Rectal smooth muscle tissue (tissue), 1 donor: ENCODE data around the gene ZCCHC4.

Experiments used
- H3K27ac ChIP-seq: one replicate; pipeline ENCODE4 v1.7.0; 2013; ENCODE audit warnings: low read depth, low read length, inconsistent platforms
- H3K27me3 ChIP-seq: one replicate; pipeline ENCODE4 v1.7.0; 2013; ENCODE audit warnings: low read length; ENCODE audit not compliant: control insufficient read depth, insufficient read depth
- H3K36me3 ChIP-seq: one replicate; pipeline ENCODE4 v1.7.0; 2013; ENCODE audit warnings: low read length; ENCODE audit not compliant: control insufficient read depth, insufficient read depth
- H3K4me1 ChIP-seq: one replicate; pipeline ENCODE4 v1.7.0; 2013; ENCODE audit warnings: low read length; ENCODE audit not compliant: control insufficient read depth, insufficient read depth
- H3K4me3 ChIP-seq: one replicate; pipeline ENCODE4 v1.7.0; 2013; ENCODE audit warnings: low read length
- H3K9ac ChIP-seq: one replicate; pipeline ENCODE4 v1.7.0; 2013; ENCODE audit warnings: low read length

The ZCCHC4 gene

DNA sequence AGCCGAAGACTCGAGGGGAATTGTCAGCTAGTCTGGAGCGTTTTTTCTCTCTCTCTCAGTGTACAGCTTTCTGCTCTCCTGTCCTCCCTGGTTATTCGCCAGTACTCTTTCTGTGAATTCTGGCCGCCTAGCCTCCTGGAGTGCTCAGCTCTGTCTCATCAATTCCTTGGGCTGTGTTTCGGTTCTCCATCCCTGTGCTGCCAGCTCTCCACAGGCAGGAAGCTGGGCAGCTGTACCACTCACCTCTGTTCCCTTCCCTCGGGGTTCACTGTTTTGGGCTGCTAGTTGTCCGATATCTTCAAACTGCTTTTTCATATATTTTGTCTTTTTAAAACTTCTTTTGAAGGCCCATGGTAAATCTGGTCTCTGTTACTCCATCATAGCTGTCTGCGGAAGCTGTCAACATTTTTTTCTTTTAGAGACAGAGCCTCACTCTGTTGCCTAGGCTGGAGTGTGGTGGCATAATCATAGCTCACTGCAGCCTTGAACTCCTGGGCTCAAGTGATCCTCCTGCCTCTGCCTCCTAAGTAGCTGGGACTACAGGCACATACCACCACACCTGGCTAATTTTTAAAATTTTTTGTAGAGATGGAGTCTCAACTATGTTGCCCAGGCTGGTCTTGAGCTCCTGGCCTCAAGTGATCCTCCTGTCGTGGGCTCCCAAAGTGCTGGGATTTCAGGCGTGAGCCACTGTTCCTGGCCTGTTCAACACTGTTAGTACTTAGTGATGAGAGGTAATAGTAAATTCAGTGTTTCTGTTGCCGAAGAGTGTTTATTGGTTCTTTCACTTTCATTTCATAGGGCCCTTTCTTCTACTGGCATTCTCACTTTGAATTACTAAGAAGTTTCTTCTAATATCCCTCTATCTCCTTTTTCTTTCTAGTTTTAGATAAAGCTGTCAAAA, 18.6 kb downstream of the ZCCHC4 start:
- H3K36me3 ChIP-seq, result no peaks in the 10 kb centered on the region
- no peaks in the 10 kb centered on the region for H3K4me1 ChIP-seq
- H3K27ac ChIP-seq, result peak overlapping the region; percentile 36
- H3K4me3 ChIP-seq, result peak overlapping the region; percentile 30
- no peaks in the 10 kb centered on the region for H3K27me3 ChIP-seq
- H3K9ac ChIP-seq, result no peak overlapping the region

DNA sequence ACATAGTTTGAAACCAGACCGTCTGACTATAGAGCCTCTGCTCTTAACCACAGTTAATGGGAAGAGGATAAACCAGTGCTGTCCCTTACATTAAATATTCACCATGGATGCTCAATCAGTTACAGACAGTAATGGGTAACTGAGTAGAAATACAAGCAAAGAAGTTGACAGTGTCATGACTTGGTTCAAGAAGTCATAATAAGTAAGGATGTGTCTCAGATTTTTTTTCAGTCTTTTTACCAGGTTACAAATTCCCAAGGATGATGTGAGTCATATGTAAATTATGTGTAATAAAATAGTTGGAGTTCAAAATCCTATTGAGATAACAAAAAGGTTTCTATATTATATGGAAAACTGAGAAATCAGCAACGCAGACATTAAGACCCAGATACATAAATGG, 31.1 kb downstream of the ZCCHC4 start:
- Histone ChIP-seq H3K9ac (no peak overlapping the region), H3K27me3 (no peaks in the 10 kb centered on the region), H3K4me3 (no peak overlapping the region), H3K27ac (no peak overlapping the region), H3K36me3 (peaks cover 3% of the 10 kb centered on the region), H3K4me1 (no peaks in the 10 kb centered on the region)

DNA sequence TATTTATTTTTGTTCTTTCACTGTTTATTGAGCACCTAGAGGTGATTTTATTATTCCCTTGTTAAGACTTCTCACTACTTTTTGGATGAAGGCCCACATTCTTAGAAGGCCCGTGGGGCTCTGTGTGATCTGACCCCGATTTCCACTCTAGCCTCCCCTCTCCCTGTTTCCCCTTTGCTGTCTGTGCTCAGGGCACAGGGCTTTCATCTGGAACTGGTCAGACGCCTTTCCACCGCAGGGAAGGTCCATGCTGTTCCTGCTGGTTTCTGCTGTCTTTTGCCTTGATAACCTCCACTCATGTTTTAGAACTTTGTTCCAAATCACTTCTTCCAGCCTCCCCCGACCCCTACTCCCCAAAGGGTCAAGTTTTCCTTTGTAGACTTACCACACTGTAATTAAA, 33.2 kb downstream of the ZCCHC4 start:
- Histone ChIP-seq H3K9ac (no peak overlapping the region), H3K27ac (no peak overlapping the region), H3K36me3 (peaks cover 3% of the 10 kb centered on the region), H3K27me3 (no peaks in the 10 kb centered on the region), H3K4me3 (no peak overlapping the region), H3K4me1 (no peaks in the 10 kb centered on the region)

- no peaks in the 10 kb centered on the region for H3K27me3 ChIP-seq
- no peaks in the 10 kb centered on the region for H3K4me1 ChIP-seq
- H3K36me3 ChIP-seq, result peaks cover 5% of the 10 kb centered on the region
- no peak overlapping the region for H3K27ac ChIP-seq
- H3K9ac ChIP-seq, result no peak overlapping the region
- H3K4me3 ChIP-seq, result no peak overlapping the region
These were observed 34.3 kb downstream of the ZCCHC4 start for GRCh38 chr4:25346913-25347312.

- Histone ChIP-seq H3K36me3 (peaks cover 8% of the 10 kb centered on the region), H3K4me3 (no peak overlapping the region), H3K27ac (no peak overlapping the region), H3K9ac (no peak overlapping the region), H3K27me3 (no peaks in the 10 kb centered on the region), H3K4me1 (no peaks in the 10 kb centered on the region)
These were observed 34.9 kb downstream of the ZCCHC4 start for GRCh38 chr4:25347473-25347872.

GRCh38 chr4:25347971-25348370, 35.4 kb downstream of the ZCCHC4 start:
- H3K4me3 ChIP-seq, result no peak overlapping the region
- peaks cover 8% of the 10 kb centered on the region for H3K36me3 ChIP-seq
- no peak overlapping the region for H3K9ac ChIP-seq
- no peak overlapping the region for H3K27ac ChIP-seq
- H3K27me3 ChIP-seq, result no peaks in the 10 kb centered on the region
- H3K4me1 ChIP-seq, result no peaks in the 10 kb centered on the region

GRCh38 chr4:25350561-25350960, 38.0 kb downstream of the ZCCHC4 start:
- Histone ChIP-seq H3K27me3 (no peaks in the 10 kb centered on the region), H3K27ac (no peak overlapping the region), H3K9ac (no peak overlapping the region), H3K4me1 (no peaks in the 10 kb centered on the region), H3K4me3 (no peak overlapping the region), H3K36me3 (peaks cover 13% of the 10 kb centered on the region)

GRCh38 chr4:25351777-25352416, 39.3 kb downstream of the ZCCHC4 start:
- Histone ChIP-seq H3K27ac (no peak overlapping the region), H3K27me3 (no peaks in the 10 kb centered on the region), H3K9ac (no peak overlapping the region), H3K4me1 (no peaks in the 10 kb centered on the region), H3K36me3 (peaks cover 10% of the 10 kb centered on the region), H3K4me3 (no peak overlapping the region)

DNA sequence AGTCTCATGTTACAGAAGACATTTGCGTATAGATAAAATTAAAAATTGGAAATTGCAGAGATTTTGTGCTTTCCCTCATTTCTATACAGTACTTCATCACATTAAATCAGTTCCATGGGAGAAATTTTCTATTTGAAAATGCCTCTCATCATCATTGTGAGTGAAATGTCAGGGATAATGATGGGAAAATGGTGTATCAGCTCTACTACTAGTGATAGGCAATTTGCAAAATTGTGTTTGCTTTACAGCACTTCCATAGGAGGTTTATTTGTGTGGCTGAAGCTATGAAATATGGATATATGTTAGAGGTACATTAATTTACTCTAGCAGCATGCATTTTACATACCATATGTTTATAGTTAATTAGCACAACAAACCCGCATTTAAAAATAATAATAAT, 43.5 kb downstream of the ZCCHC4 start:
- H3K9ac ChIP-seq, result no peak overlapping the region
- H3K27me3 ChIP-seq, result no peaks in the 10 kb centered on the region
- no peaks in the 10 kb centered on the region for H3K4me1 ChIP-seq
- no peak overlapping the region for H3K4me3 ChIP-seq
- no peak overlapping the region for H3K27ac ChIP-seq
- H3K36me3 ChIP-seq, result peaks cover 10% of the 10 kb centered on the region

DNA sequence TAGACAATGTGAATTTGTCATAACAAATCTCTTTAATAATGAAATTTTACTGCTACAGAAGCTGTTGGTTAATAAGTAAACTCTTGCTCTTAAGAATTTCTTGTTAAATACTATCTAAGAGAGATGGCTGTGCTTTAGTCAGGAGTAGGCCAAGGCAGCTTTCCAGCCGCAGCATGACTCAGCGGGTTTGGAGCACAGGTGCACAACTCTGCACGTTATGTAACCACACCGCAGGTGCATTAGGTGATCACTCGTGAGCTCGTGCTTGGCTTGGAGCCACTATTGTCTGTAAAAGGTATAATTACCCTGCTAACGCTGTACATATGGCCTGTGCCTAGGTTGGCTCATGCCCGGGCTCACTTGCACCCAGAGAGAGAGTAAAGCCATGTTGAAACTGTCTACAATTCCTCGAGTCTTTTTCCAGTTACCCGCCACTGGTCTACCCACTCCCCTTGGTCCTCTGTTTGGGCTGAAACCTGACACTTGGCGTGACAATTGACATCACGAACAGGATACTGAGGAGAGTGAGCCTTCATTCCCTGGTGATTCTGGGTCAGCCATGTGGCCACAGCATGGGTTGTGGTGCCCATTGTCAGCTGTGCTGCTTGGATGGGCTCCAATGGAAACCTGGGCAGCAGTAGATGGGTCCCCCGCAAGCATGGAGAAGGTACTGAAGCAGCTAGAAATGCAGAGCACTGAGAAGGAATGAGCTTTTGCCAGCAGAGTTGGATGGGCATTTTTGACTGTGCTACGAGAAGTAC, 46.1 kb downstream of the ZCCHC4 start:
- Histone ChIP-seq H3K9ac (no peak overlapping the region), H3K27me3 (no peaks in the 10 kb centered on the region), H3K4me1 (no peaks in the 10 kb centered on the region), H3K36me3 (peaks cover 1% of the 10 kb centered on the region), H3K4me3 (no peak overlapping the region), H3K27ac (no peak overlapping the region)

DNA sequence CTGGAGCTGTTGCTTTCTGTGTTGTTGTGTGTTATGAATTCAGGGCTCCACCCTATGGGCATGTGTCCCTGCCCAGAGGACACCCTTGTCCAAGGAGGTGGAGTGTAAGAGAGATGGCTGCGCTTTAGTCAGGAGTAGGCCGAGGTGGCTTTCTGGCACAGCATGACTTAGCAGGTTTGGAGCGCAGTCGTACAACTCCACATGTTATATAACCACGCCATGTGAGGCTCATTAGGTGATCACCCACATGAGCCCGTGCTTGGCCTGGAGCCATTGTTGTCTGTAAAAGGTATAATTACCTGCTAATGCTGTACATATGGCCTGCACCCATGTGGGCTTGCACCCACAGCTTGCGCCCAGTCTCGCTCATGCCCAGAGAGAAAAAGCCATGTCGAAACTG, 48.7 kb downstream of the ZCCHC4 start:
- H3K36me3 ChIP-seq, result peaks cover 2% of the 10 kb centered on the region
- no peaks in the 10 kb centered on the region for H3K27me3 ChIP-seq
- H3K9ac ChIP-seq, result no peak overlapping the region
- no peaks in the 10 kb centered on the region for H3K4me1 ChIP-seq
- H3K4me3 ChIP-seq, result no peak overlapping the region
- H3K27ac ChIP-seq, result no peak overlapping the region

DNA sequence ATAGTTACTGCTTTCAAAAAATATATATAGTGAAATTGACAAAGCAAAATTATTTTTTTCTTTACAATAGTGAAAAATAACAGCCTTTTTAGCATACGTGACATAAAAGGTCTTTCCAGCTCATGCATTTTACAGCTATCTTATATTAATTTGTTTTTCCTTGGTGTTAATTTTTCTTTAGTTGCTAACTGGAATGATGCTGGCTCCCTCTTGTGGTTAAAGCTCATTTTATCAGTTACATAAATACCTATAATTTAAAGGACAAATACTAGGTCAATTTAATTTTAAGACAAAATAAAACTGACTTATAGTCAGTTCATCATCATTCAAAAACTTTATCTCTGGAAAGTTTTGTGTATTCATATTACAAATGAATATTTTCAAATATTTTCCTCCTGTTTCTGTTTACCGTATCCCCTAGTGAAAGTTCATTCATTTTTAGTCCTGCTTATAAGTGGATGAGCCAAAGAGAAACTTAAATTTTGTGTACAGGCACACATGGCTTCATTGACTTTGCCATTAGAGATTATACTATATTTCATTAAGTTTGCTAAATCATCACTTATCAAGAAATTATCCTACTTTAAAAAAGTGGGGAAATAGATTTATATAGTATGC, 54.5 kb downstream of the ZCCHC4 start:
- Histone ChIP-seq H3K4me3 (no peak overlapping the region), H3K36me3 (peaks cover 2% of the 10 kb centered on the region), H3K27me3 (no peaks in the 10 kb centered on the region), H3K4me1 (no peaks in the 10 kb centered on the region), H3K27ac (no peak overlapping the region), H3K9ac (no peak overlapping the region)
